Type B pancreatic cell (in vitro differentiated cells): Measurements from ENCODE around the gene FGFR2. TPM values are rescaled to one million over a fixed set of nuclear protein-coding genes. Genes with fewer than 3 reads are reported as not detected.
A peak's percentile ranks its signal among the peaks of the same experiment; 100 is the strongest.

Experiments
- DNase-seq: peaks from one replicate; pipeline ENCODE4 v3.0.0; 2021; ENCODE audit warnings: mixed read lengths; ENCODE audit not compliant: unreplicated experiment; ENCODE audit errors: extremely low spot score
- H3K27ac Mint-ChIP-seq: 2 replicates; pipeline ENCODE4 v1.8.0; 2021; ENCODE audit warnings: mild to moderate bottlenecking, mixed read lengths
- H3K27me3 Mint-ChIP-seq: 2 replicates; pipeline ENCODE4 v1.8.0; 2021; ENCODE audit warnings: mixed read lengths
- H3K36me3 Mint-ChIP-seq: 2 replicates; pipeline ENCODE4 v1.8.0; 2021; ENCODE audit warnings: mixed read lengths
- H3K4me1 Mint-ChIP-seq: one replicate; pipeline ENCODE4 v1.8.0; 2021; ENCODE audit warnings: mixed read lengths; ENCODE audit not compliant: unreplicated experiment
- H3K4me3 Mint-ChIP-seq: 2 replicates; pipeline ENCODE4 v1.8.0; 2021; ENCODE audit warnings: mild to moderate bottlenecking, mixed read lengths
- H3K9me3 Mint-ChIP-seq: 2 replicates; pipeline ENCODE4 v1.8.0; 2021; ENCODE audit warnings: mixed read lengths
- CTCF ChIP-seq: fragments of 200-600 bp; sonication (generic); conservative IDR thresholded peaks from 2 replicates; pipeline ENCODE4 v1.5.0; 2021; ENCODE audit warnings: antibody characterized with exemption, mild to moderate bottlenecking
- total RNA-seq: library from RNA; stranded (reverse); gene quantifications from 2 replicates; pipeline ENCODE4 v1.2.1, GENCODE V29; 2021; ENCODE audit warnings: low replicate concordance

The FGFR2 gene
- total RNA-seq, 1 donor from 2014 or later = 173 TPM

- no peak for TF ChIP-seq CTCF
- Mint-ChIP-seq H3K9me3 (peaks cover 3% of the 10 kb centered on the region), H3K36me3 (peaks cover 55% of the 10 kb centered on the region), H3K27ac (no peak overlapping the region), H3K4me1 (peaks cover 38% of the 10 kb centered on the region), H3K4me3 (no peak overlapping the region), H3K27me3 (no peaks in the 10 kb centered on the region)
- no peak for DNase-seq
These were observed 14.4 kb downstream of the FGFR2 start for GRCh38 chr10:121583857-121584256.

- Mint-ChIP-seq H3K36me3 (peaks cover 55% of the 10 kb centered on the region), H3K9me3 (peaks cover 3% of the 10 kb centered on the region), H3K27me3 (no peaks in the 10 kb centered on the region), H3K27ac (peak overlapping the region; percentile 23), H3K4me1 (peaks cover 43% of the 10 kb centered on the region), H3K4me3 (no peak overlapping the region)
- no peak for TF ChIP-seq CTCF
- DNase-seq = no peak
These were observed 15.0 kb downstream of the FGFR2 start for GRCh38 chr10:121583258-121583657.

- Mint-ChIP-seq H3K4me1 (peaks cover 56% of the 10 kb centered on the region), H3K9me3 (peaks cover 3% of the 10 kb centered on the region), H3K36me3 (peaks cover 37% of the 10 kb centered on the region), H3K27ac (peak overlapping the region; percentile 87), H3K27me3 (no peaks in the 10 kb centered on the region), H3K4me3 (peak overlapping the region; percentile 76)
- no peak for TF ChIP-seq CTCF
- no peak for DNase-seq
These were observed 17.7 kb downstream of the FGFR2 start for GRCh38 chr10:121580276-121581116.

- Mint-ChIP-seq H3K27me3 (no peaks in the 10 kb centered on the region), H3K4me1 (peaks cover 60% of the 10 kb centered on the region), H3K27ac (peak overlapping the region; percentile 87), H3K36me3 (peaks cover 39% of the 10 kb centered on the region), H3K9me3 (peaks cover 4% of the 10 kb centered on the region), H3K4me3 (peak overlapping the region; percentile 76)
- no peak for TF ChIP-seq CTCF
- DNase-seq = no peak
These were observed 18.6 kb downstream of the FGFR2 start for GRCh38 chr10:121579656-121580055.

GRCh38 chr10:121578965-121579364, 19.3 kb downstream of the FGFR2 start:
- Mint-ChIP-seq H3K36me3 (peaks cover 40% of the 10 kb centered on the region), H3K27me3 (no peaks in the 10 kb centered on the region), H3K9me3 (peaks cover 4% of the 10 kb centered on the region), H3K4me1 (peaks cover 63% of the 10 kb centered on the region), H3K4me3 (peak overlapping the region; percentile 76), H3K27ac (peak overlapping the region; percentile 87)
- no peak for TF ChIP-seq CTCF
- DNase-seq = no peak
